PC-3 (cell line): Measurements from ENCODE around the gene SP4. TPM values are rescaled to one million over a fixed set of nuclear protein-coding genes. Genes with fewer than 3 reads are reported as not detected.

Experiments used
- microRNA-seq: library from miRNA; unstranded; fragments of <30 nt; microRNA quantifications from one replicate; pipeline ENCODE4 v1.1.0, GENCODE V29; 2020; ENCODE audit not compliant: unreplicated experiment
- total RNA-seq: library from RNA; depleted of rRNA; stranded (reverse); fragments of >200 nt; gene quantifications from 2 replicates; pipeline ENCODE4 v1.2.3, GENCODE V29; 2014; rRNA removed

Gene SP4
- total RNA-seq, 1 experiment from 2014 or later: 2.5 TPM

Small RNA genes within 50 kb of the gene (microRNA-seq; reads per million reads assigned to microRNA genes)
- not detected for gene MIR1183

Other genes with a start within 250 kb of the SP4 start
- gene DNAH11, start 115.0 kb downstream of the SP4 start, total RNA-seq: 1.6 and 5.2 TPM in 2 replicates